Endothelial cell of umbilical vein (primary cell): Measurements from ENCODE around the gene CBX2. TPM values are rescaled to one million over a fixed set of nuclear protein-coding genes. Genes with fewer than 3 reads are reported as not detected.

Experiments
- BruUV-seq: library from RNA; stranded (reverse); fragments of 400-500 nt; replicated peaks from 2 replicates; lab custom pipeline; 2021; lab: Mats Ljungman, UMichigan
- CTCF ChIA-PET: fragments of 300-600, 350-600 bp; sonication (Branson Sonifier 250); formaldehyde crosslinking; loops from one replicate; lab custom pipeline; 2021; ENCODE audit warnings: antibody characterized with exemption, inconsistent platforms; lab: Charles Lee
- POLR2A ChIA-PET: fragments of 300-600, 350-600 bp; sonication (Branson Sonifier 250); formaldehyde crosslinking; loops from one replicate; lab custom pipeline; 2021; ENCODE audit warnings: antibody characterized with exemption, inconsistent platforms; lab: Charles Lee
- DNase-seq: peaks from one replicate; pipeline ENCODE4 v3.0.0-alpha.2; 2011; ENCODE audit warnings: low read depth, low spot score
- FAIRE-seq: peaks from 2 replicates; lab custom pipeline; 2011; peaks lifted over from hg19 to GRCh38; lab: Jason Lieb, UNC
- H2AFZ ChIP-seq: 2 replicates; pipeline ENCODE4 v1.6.0; 2012; ENCODE audit warnings: low read depth, low read length, control low read depth, inconsistent platforms
- H3K27ac ChIP-seq: 2 replicates; pipeline ENCODE4 v1.5.1; 2011; ENCODE audit warnings: low read depth, mild to moderate bottlenecking, control low read depth, low read length, moderate library complexity; ENCODE audit not compliant: insufficient read depth
- H3K27me3 ChIP-seq, 2 experiments: 2 replicates each; pipeline versions ENCODE4 v1.6.0 to v1.6.1; 2011; ENCODE audit warnings: low read length in 2 of 2, mixed read lengths in 1 of 2; ENCODE audit not compliant: control insufficient read depth in 2 of 2, insufficient read depth in 2 of 2
- H3K36me3 ChIP-seq, 2 experiments: 2 replicates in 1 of 2; 3 replicates in 1 of 2; pipeline ENCODE4 v1.5.1; 2011; ENCODE audit warnings: low read length in 2 of 2, mild to moderate bottlenecking in 1 of 2, moderate library complexity in 1 of 2; ENCODE audit not compliant: control insufficient read depth in 2 of 2, insufficient read depth in 2 of 2; ENCODE audit errors: extremely low read depth in 1 of 2
- H3K4me1 ChIP-seq: 3 replicates; pipeline ENCODE4 v1.5.1; 2011; ENCODE audit warnings: mild to moderate bottlenecking, low read length; ENCODE audit not compliant: control insufficient read depth, insufficient read depth; ENCODE audit errors: extremely low read depth
- H3K4me2 ChIP-seq: 2 replicates; pipeline ENCODE4 v1.6.1; 2011; ENCODE audit warnings: low read length, control low read depth, mixed read lengths; ENCODE audit not compliant: insufficient read depth
- H3K4me3 ChIP-seq, 3 experiments: fragments of 200-600 bp in 1 of 3; sonication (generic), shearing (Covaris generic) in 1 of 3; replicated peaks in 1 of 3; 2 replicates each; pipeline ENCODE4 v1.5.1; 2011 to 2016; ENCODE audit warnings: control low read depth in 3 of 3, low read length in 3 of 3, mild to moderate bottlenecking in 2 of 3, inconsistent platforms in 1 of 3, low read depth in 1 of 3, moderate library complexity in 1 of 3; ENCODE audit not compliant: insufficient read depth in 1 of 3
- H3K79me2 ChIP-seq: 2 replicates; pipeline ENCODE4 v1.6.0; 2012; ENCODE audit warnings: low read length, inconsistent platforms; ENCODE audit not compliant: control insufficient read depth, insufficient read depth
- H3K9ac ChIP-seq: replicated peaks from 2 replicates; pipeline ENCODE3; 2011; ENCODE audit warnings: low read length, control low read depth; ENCODE audit not compliant: insufficient read depth; ENCODE audit errors: extremely low read depth
- H3K9me1 ChIP-seq: replicated peaks from 3 replicates; pipeline ENCODE4 v1.6.0; 2011; ENCODE audit warnings: mild to moderate bottlenecking, low read length; ENCODE audit not compliant: control insufficient read depth, insufficient read depth; ENCODE audit errors: extremely low read depth
- H3K9me3 ChIP-seq: replicated peaks from 2 replicates; pipeline ENCODE4 v1.5.1; 2012; ENCODE audit warnings: low read length, inconsistent platforms; ENCODE audit not compliant: control insufficient read depth, insufficient read depth
- H4K20me1 ChIP-seq: replicated peaks from 2 replicates; pipeline ENCODE3; 2011; ENCODE audit warnings: mild to moderate bottlenecking, low read length; ENCODE audit not compliant: control insufficient read depth, insufficient read depth; ENCODE audit errors: extremely low read depth
- EZH2 ChIP-seq: IDR thresholded peaks from 2 replicates; pipeline ENCODE4 v1.6.1; 2012; ENCODE audit warnings: borderline replicate concordance, low read depth, mild to moderate bottlenecking, moderate library complexity, low read length, inconsistent platforms; ENCODE audit not compliant: severe bottlenecking
- FOS ChIP-seq: IDR thresholded peaks from 2 replicates; pipeline ENCODE4 v1.6.1; 2011; ENCODE audit warnings: mild to moderate bottlenecking, low read length, moderate library complexity, borderline replicate concordance; ENCODE audit not compliant: insufficient read depth
- GATA2 ChIP-seq: IDR thresholded peaks from 2 replicates; pipeline ENCODE4 v1.7.0; 2011; ENCODE audit warnings: low read depth, mild to moderate bottlenecking, moderate library complexity, mixed read lengths, low read length; ENCODE audit not compliant: insufficient read length, insufficient read depth
- JUN ChIP-seq: IDR thresholded peaks from 2 replicates; pipeline ENCODE4 v1.6.1; 2011; ENCODE audit warnings: borderline replicate concordance, low read depth; ENCODE audit not compliant: insufficient read length, insufficient read depth
- MYC ChIP-seq: IDR thresholded peaks from one replicate; pipeline ENCODE4 v1.6.1; 2011; ENCODE audit warnings: mild to moderate bottlenecking, low read depth, low read length
- POLR2A ChIP-seq: IDR thresholded peaks from 2 replicates; pipeline ENCODE4 v1.6.1; 2012; ENCODE audit warnings: low read depth, mild to moderate bottlenecking, control low read depth, low read length
- POLR2AphosphoS5 ChIP-seq: IDR thresholded peaks from 2 replicates; pipeline ENCODE4 v1.6.1; 2012; ENCODE audit warnings: low read depth, mild to moderate bottlenecking, control low read depth, low read length, moderate library complexity; ENCODE audit not compliant: insufficient read depth
- dilution Hi-C: fragments of 300-500 bp; cut with MboI; formaldehyde crosslinking; loops from one replicate; pipeline ENCODE4 v1.15.0; 2019; ENCODE audit warnings: low sequenced_read_pairs; ENCODE audit not compliant: extremely low pct_ligation_motif_present
- intact Hi-C: fragments of 100-400 bp; cut with micrococcal nuclease; formaldehyde crosslinking; loops from one replicate; pipeline ENCODE4 v1.10.0; 2022
- polyA plus RNA-seq, 4 experiments: library from polyadenylated mRNA; depleted of rRNA in 3 of 4; stranded (reverse) in 3 of 4; unstranded in 1 of 4; fragments of >200 nt; gene quantifications; 2 replicates each; pipeline versions ENCODE4 v1.2.1 to v1.2.3, GENCODE V29; 2011 to 2012; ENCODE audit warnings: missing spikeins in 1 of 4
- total RNA-seq: library from RNA; stranded (reverse); gene quantifications from 2 replicates; pipeline ENCODE4 v1.2.3, GENCODE V29; 2021
- TF ChIP-seq, protein P1 (sequence below), 2 donors: IDR thresholded peaks; 1 replicate in 1 of 2; 2 replicates in 1 of 2; pipeline ENCODE4 v1.5.1; 2011; ENCODE audit warnings: low read length in 2 of 2, mild to moderate bottlenecking in 2 of 2, moderate library complexity in 2 of 2, control low read depth in 1 of 2, inconsistent platforms in 1 of 2, low read depth in 1 of 2; ENCODE audit not compliant: insufficient read depth in 1 of 2; ENCODE audit errors: extremely low read depth in 1 of 2
- TF ChIP-seq, protein P2 (sequence below): IDR thresholded peaks from 2 replicates; pipeline ENCODE4 v1.6.1; 2011; ENCODE audit not compliant: insufficient read depth, insufficient read length

The CBX2 gene
- total and polyA plus RNA-seq, 2 donors (not counting 3 experiments of a cell fraction or from before 2014, with no cell fraction given): 10.5 to 20.0 TPM

DNA sequence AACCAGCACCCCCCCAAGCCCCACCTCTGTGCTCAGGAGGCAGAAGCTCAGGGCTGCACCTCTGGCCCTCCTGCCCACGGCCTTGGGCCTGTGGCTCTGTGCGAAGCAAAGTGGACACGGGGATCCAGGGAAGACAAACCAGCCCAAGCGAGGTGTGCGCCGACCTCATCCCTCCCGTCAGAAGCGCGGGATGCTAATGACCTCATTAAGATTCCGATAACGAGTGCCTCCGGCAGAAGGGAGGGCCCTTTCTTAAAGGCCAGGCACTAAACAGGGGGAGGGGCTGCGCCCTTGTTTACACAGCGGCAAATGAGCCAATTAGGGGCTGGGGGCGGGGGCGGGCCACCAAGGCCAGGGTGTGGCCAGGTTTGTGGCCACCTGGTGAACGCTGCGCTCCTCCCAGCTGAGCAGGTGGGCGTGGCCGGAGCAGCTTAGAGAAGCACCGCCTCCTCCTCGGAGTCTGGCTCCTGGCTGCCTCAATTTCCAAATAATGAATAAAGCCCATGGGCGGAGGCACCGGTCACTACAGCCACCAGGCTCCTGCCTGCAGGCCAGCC lies 58.1 kb downstream of the CBX2 start:
- dilution Hi-C loops (no loop called here), intact Hi-C loops (loop anchor here (1.0 kb wide), 2 partner anchors 46 to 94 kb away; no protein-coding TSS in a partner anchor)
- Histone ChIP-seq H3K36me3 (peaks cover 0 to 3% of the 10 kb centered on the region in 2 experiments), H3K9me1 (no peaks in the 10 kb centered on the region), H2AFZ (no peak overlapping the region), H3K4me1 (peaks cover 7% of the 10 kb centered on the region), H3K27me3 (peaks cover 8 to 14% of the 10 kb centered on the region in 2 experiments), H3K27ac (no peak overlapping the region), H3K4me3 (no peak overlapping the region), H3K4me2 (no peak overlapping the region), H3K79me2 (no peaks in the 10 kb centered on the region), H3K9ac (no peak overlapping the region), H3K9me3 (no peaks in the 10 kb centered on the region), H4K20me1 (no peaks in the 10 kb centered on the region)
- no TSS peak for BruUV-seq
- ChIA-PET CTCF (interaction anchor here (0.9 to 1.8 kb wide), 7 partner anchors 10 to 47 kb away, joined by 3 to 12 read pairs (median 6); no protein-coding TSS in a partner anchor), POLR2A (no interaction called here)
- TF ChIP-seq, protein P1, sequence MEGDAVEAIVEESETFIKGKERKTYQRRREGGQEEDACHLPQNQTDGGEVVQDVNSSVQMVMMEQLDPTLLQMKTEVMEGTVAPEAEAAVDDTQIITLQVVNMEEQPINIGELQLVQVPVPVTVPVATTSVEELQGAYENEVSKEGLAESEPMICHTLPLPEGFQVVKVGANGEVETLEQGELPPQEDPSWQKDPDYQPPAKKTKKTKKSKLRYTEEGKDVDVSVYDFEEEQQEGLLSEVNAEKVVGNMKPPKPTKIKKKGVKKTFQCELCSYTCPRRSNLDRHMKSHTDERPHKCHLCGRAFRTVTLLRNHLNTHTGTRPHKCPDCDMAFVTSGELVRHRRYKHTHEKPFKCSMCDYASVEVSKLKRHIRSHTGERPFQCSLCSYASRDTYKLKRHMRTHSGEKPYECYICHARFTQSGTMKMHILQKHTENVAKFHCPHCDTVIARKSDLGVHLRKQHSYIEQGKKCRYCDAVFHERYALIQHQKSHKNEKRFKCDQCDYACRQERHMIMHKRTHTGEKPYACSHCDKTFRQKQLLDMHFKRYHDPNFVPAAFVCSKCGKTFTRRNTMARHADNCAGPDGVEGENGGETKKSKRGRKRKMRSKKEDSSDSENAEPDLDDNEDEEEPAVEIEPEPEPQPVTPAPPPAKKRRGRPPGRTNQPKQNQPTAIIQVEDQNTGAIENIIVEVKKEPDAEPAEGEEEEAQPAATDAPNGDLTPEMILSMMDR (IDR thresholded peaks at IDR 0.05; ENCODE audit: extremely low read depth in 1 of 2, insufficient read depth in 1 of 2, low read depth in 1 of 2, low read length in 2 of 2): no peak
- TF ChIP-seq FOS (no peak), GATA2 (no peak), MYC (no peak), POLR2A (no peak), POLR2AphosphoS5 (no peak), EZH2 (no peak), JUN (no peak)
- TF ChIP-seq, protein P2, sequence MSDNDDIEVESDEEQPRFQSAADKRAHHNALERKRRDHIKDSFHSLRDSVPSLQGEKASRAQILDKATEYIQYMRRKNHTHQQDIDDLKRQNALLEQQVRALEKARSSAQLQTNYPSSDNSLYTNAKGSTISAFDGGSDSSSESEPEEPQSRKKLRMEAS: no peak
- DNase-seq (no peak), FAIRE-seq (no peak)
